HL-60 (cell line): ENCODE results near the gene ERH.

Experiments used
- DNase-seq, 2 experiments: peaks; one replicate each; pipeline ENCODE4 v3.0.0-alpha.2; 2010 to 2020; ENCODE audit warnings: low read depth in 1 of 2, low spot score in 1 of 2
- H3K27ac ChIP-seq: fragments of 250-450 bp; sonication (Bioruptor Pico); replicated peaks from 2 replicates; pipeline ENCODE4 v1.5.1; 2020; ENCODE audit warnings: mild to moderate bottlenecking, moderate library complexity
- H3K27me3 ChIP-seq: fragments of 250-450 bp; sonication (Bioruptor Pico); 2 replicates; pipeline ENCODE4 v1.5.1; 2021; ENCODE audit warnings: mild to moderate bottlenecking, moderate library complexity; ENCODE audit not compliant: insufficient read depth, poor library complexity, severe bottlenecking
- H3K4me3 ChIP-seq: replicated peaks from 2 replicates; pipeline ENCODE4 v1.5.1; 2011; ENCODE audit warnings: mild to moderate bottlenecking, control low read depth, low read length; ENCODE audit not compliant: insufficient read depth
- CTCF ChIP-seq: IDR thresholded peaks from one replicate; pipeline ENCODE4 v1.5.1; 2011; ENCODE audit warnings: low read length, control low read depth, inconsistent platforms; ENCODE audit not compliant: insufficient read depth
- GABPA ChIP-seq: IDR thresholded peaks from 2 replicates; pipeline ENCODE4 v1.6.1; 2012; ENCODE audit warnings: low read depth
- POLR2AphosphoS5 ChIP-seq: IDR thresholded peaks from 2 replicates; pipeline ENCODE4 v1.6.1; 2012; ENCODE audit warnings: low read depth
- REST ChIP-seq: IDR thresholded peaks from 2 replicates; pipeline ENCODE4 v1.6.1; 2012; ENCODE audit warnings: low read depth; ENCODE audit not compliant: insufficient replicate concordance
- SPI1 ChIP-seq: IDR thresholded peaks from 2 replicates; pipeline ENCODE4 v1.6.1; 2012; ENCODE audit warnings: low read depth, mild to moderate bottlenecking, borderline replicate concordance

ERH gene

GRCh38 chr14:69354383-69355153 lies 43.5 kb downstream of the ERH start:
- Histone ChIP-seq H3K4me3 (no peak overlapping the region), H3K27ac (no peak overlapping the region)
- DNase-seq, result no peak

GRCh38 chr14:69353168-69353567 lies 44.9 kb downstream of the ERH start:
- TF ChIP-seq POLR2AphosphoS5 (no peak), REST (no peak), GABPA (no peak), SPI1 (no peak), CTCF (no peak)
- Histone ChIP-seq H3K4me3 (no peak overlapping the region), H3K27me3 (no peaks in the 10 kb centered on the region), H3K27ac (no peak overlapping the region)
- no peak for DNase-seq

More at GRCh38 chr14:69354383-69355153, 43.5 kb downstream of the ERH start:
- no peaks in the 10 kb centered on the region for H3K27me3 ChIP-seq
- TF ChIP-seq GABPA (no peak), REST (no peak), SPI1 (no peak), CTCF (no peak), POLR2AphosphoS5 (no peak)

GRCh38 chr14:69351911-69352310 lies 46.2 kb downstream of the ERH start:
- no peak overlapping the region for H3K4me3 ChIP-seq
- H3K27ac ChIP-seq, result no peak overlapping the region
- H3K27me3 ChIP-seq, result no peaks in the 10 kb centered on the region
- no peak for DNase-seq
- TF ChIP-seq CTCF, result no peak
- no peak for TF ChIP-seq POLR2AphosphoS5
- no peak for TF ChIP-seq SPI1
- no peak for TF ChIP-seq REST
- no peak for TF ChIP-seq GABPA
